Smooth muscle cell (in vitro differentiated cells): Measurements from ENCODE around the gene PTPRN. TPM values are rescaled to one million over a fixed set of nuclear protein-coding genes. Genes with fewer than 3 reads are reported as not detected.
"Not testable (repeated sequence)": the region's sequence is repeated elsewhere in the genome, so short reads cannot be mapped to it uniquely, and the experiment has no call there.

Experiments used
- DNase-seq: peaks from one replicate; lab custom pipeline; 2025; ENCODE audit not compliant: unreplicated experiment; lab: John Stamatoyannopoulos, UW
- H2AFZ ChIP-seq: fragments of 200-600 bp; sonication (generic); 2 replicates; pipeline ENCODE4 v1.6.0; 2016; ENCODE audit warnings: antibody characterized with exemption, low read depth, mild to moderate bottlenecking
- H3F3A ChIP-seq: fragments of 200-600 bp; sonication (generic); 2 replicates; pipeline ENCODE4 v1.6.0; 2017; ENCODE audit warnings: antibody characterized with exemption, low read depth
- H3K27ac ChIP-seq: fragments of 200-600 bp; sonication (generic); 2 replicates; pipeline ENCODE4 v1.5.1; 2016; ENCODE audit warnings: low read depth, mild to moderate bottlenecking
- H3K27me3 ChIP-seq: fragments of 200-600 bp; sonication (generic); 2 replicates; pipeline ENCODE4 v1.6.1; 2016; ENCODE audit warnings: low read depth, mild to moderate bottlenecking
- H3K36me3 ChIP-seq: fragments of 200-600 bp; sonication (generic); 2 replicates; pipeline ENCODE4 v1.5.1; 2016; ENCODE audit warnings: low read depth
- H3K4me1 ChIP-seq: fragments of 200-600 bp; sonication (generic); 2 replicates; pipeline ENCODE4 v1.5.1; 2016; ENCODE audit warnings: low read depth
- H3K4me2 ChIP-seq: fragments of 200-600 bp; sonication (generic); 2 replicates; pipeline ENCODE4 v1.6.0; 2016; ENCODE audit warnings: mild to moderate bottlenecking
- H3K4me3 ChIP-seq: fragments of 200-600 bp; sonication (generic); 2 replicates; pipeline ENCODE4 v1.5.1; 2016; ENCODE audit warnings: mild to moderate bottlenecking
- H3K79me2 ChIP-seq: fragments of 200-600 bp; sonication (generic); 2 replicates; pipeline ENCODE4 v1.6.0; 2016; ENCODE audit warnings: low read depth, mild to moderate bottlenecking
- H3K9ac ChIP-seq: fragments of 200-600 bp; sonication (generic); 2 replicates; pipeline ENCODE4 v1.6.0; 2016; ENCODE audit warnings: low read depth
- H3K9me3 ChIP-seq: fragments of 200-600 bp; sonication (generic); replicated peaks from 2 replicates; pipeline ENCODE4 v1.5.1; 2016; ENCODE audit warnings: low read depth
- H4K20me1 ChIP-seq: fragments of 200-600 bp; sonication (generic); 2 replicates; pipeline ENCODE4 v1.6.0; 2016; ENCODE audit warnings: low read depth
- WGBS: methylation state at CpG from one replicate; pipeline ENCODE4 v1.1.7; 2016; ENCODE audit warnings: low lambda C conversion rate; 5-methylcytosine and 5-hydroxymethylcytosine counted together
- polyA plus RNA-seq: library from polyadenylated mRNA; unstranded; fragments of >200 nt; fragmentation: Nextera tagmentation; extraction: Ambion mirVana; gene quantifications from 2 replicates; pipeline ENCODE4 v1.2.1, GENCODE V29; 2016
- total RNA-seq: library from RNA; depleted of rRNA; stranded (reverse); fragments of >200 nt; gene quantifications from 2 replicates; pipeline ENCODE4 v1.2.3, GENCODE V29; 2014
- TF ChIP-seq, protein P1 (sequence below): fragments of 200-600 bp; sonication (generic); IDR thresholded peaks from 2 replicates; pipeline ENCODE4 v1.5.1; 2017; ENCODE audit warnings: borderline replicate concordance, mild to moderate bottlenecking, antibody characterized with exemption; ENCODE audit not compliant: insufficient read depth, poor library complexity, severe bottlenecking

The PTPRN gene
- total and polyA plus RNA-seq, 2 experiments from 2014 or later: 10.7 to 36.4 TPM

DNA sequence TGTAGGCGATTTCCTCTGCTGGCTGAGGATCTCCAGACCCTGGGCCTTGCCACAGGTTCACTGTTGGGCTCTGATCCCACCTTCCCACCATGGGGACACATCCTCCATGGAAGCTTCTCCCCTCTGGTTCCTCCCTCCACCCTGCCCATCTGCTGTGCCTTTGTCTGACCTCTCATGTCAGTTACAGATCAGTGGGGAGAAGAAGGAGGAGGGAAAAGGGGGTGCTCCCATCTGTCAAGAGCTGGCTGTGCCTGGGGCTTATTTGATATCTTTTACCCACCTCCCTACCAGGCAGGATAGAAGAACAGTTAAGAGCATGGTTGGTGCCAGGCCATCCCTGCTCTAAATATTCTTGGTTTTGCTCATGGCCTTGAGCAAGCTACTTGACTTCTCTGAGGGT lies 42.3 kb downstream of the PTPRN start:
- Histone ChIP-seq H3K4me2 (no peak overlapping the region), H3K27ac (no peak overlapping the region), H3K36me3 (no peaks in the 10 kb centered on the region), H2AFZ (no peak overlapping the region), H3K9ac (no peak overlapping the region), H3K27me3 (no peaks in the 10 kb centered on the region), H3K4me3 (no peak overlapping the region), H3K4me1 (no peaks in the 10 kb centered on the region), H4K20me1 (no peaks in the 10 kb centered on the region), H3K79me2 (no peaks in the 10 kb centered on the region), H3K9me3 (no peaks in the 10 kb centered on the region), H3F3A (no peaks in the 10 kb centered on the region)
- TF ChIP-seq, protein P1, sequence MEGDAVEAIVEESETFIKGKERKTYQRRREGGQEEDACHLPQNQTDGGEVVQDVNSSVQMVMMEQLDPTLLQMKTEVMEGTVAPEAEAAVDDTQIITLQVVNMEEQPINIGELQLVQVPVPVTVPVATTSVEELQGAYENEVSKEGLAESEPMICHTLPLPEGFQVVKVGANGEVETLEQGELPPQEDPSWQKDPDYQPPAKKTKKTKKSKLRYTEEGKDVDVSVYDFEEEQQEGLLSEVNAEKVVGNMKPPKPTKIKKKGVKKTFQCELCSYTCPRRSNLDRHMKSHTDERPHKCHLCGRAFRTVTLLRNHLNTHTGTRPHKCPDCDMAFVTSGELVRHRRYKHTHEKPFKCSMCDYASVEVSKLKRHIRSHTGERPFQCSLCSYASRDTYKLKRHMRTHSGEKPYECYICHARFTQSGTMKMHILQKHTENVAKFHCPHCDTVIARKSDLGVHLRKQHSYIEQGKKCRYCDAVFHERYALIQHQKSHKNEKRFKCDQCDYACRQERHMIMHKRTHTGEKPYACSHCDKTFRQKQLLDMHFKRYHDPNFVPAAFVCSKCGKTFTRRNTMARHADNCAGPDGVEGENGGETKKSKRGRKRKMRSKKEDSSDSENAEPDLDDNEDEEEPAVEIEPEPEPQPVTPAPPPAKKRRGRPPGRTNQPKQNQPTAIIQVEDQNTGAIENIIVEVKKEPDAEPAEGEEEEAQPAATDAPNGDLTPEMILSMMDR: no peak
- WGBS: 100% methylated on average over 1 of the region's 1 CpG
- no peak for DNase-seq

GRCh38 chr2:219266232-219266631 lies 43.0 kb downstream of the PTPRN start:
- no peak overlapping the region for H2AFZ ChIP-seq
- 85% methylated on average over 5 of the region's 5 CpGs for WGBS

GRCh38 chr2:219261024-219261855 lies 48.0 kb downstream of the PTPRN start:
- no peaks in the 10 kb centered on the region for H3K9me3 ChIP-seq
- WGBS: 82% methylated on average over 5 of the region's 5 CpGs
- H3K9ac ChIP-seq: no peak overlapping the region
- H3K27me3 ChIP-seq: peaks cover 10% of the 10 kb centered on the region
- H3K4me2 ChIP-seq: no peak overlapping the region
- no peaks in the 10 kb centered on the region for H3F3A ChIP-seq
- H3K79me2 ChIP-seq: no peaks in the 10 kb centered on the region
- H3K36me3 ChIP-seq: no peaks in the 10 kb centered on the region
- TF ChIP-seq, protein P1: no peak
- no peak overlapping the region for H3K4me3 ChIP-seq
- H3K4me1 ChIP-seq: no peaks in the 10 kb centered on the region
- no peak overlapping the region for H2AFZ ChIP-seq
- DNase-seq: no peak
- H4K20me1 ChIP-seq: no peaks in the 10 kb centered on the region
- no peak overlapping the region for H3K27ac ChIP-seq

More at GRCh38 chr2:219266232-219266631, 43.0 kb downstream of the PTPRN start:
- Histone ChIP-seq H3K9me3 (no peaks in the 10 kb centered on the region), H3K4me3 (no peak overlapping the region), H3K9ac (no peak overlapping the region), H3K79me2 (no peaks in the 10 kb centered on the region), H3K27me3 (no peaks in the 10 kb centered on the region), H3K27ac (no peak overlapping the region), H3F3A (no peaks in the 10 kb centered on the region), H4K20me1 (no peaks in the 10 kb centered on the region), H3K36me3 (no peaks in the 10 kb centered on the region), H3K4me1 (no peaks in the 10 kb centered on the region), H3K4me2 (no peak overlapping the region)
- no peak for DNase-seq
- TF ChIP-seq, protein P1: no peak

GRCh38 chr2:219258942-219259341 lies 50.3 kb downstream of the PTPRN start:
- not testable (repeated sequence) for H3K4me1 ChIP-seq, H4K20me1 ChIP-seq, H3K9ac ChIP-seq, H3F3A ChIP-seq, H3K4me2 ChIP-seq, H3K9me3 ChIP-seq, H3K79me2 ChIP-seq, H3K36me3 ChIP-seq, H3K4me3 ChIP-seq, H2AFZ ChIP-seq, DNase-seq, H3K27ac ChIP-seq
- 90% methylated on average over 10 of the region's 10 CpGs for WGBS
- peaks cover 33% of the 10 kb centered on the region for H3K27me3 ChIP-seq
